A673 (cell line): Measurements from ENCODE around the gene PGD. TPM values are rescaled to one million over a fixed set of nuclear protein-coding genes. Genes with fewer than 3 reads are reported as not detected.

Experiments used
- BruUV-seq: library from RNA; stranded (reverse); fragments of 400-500 nt; replicated peaks from 2 replicates; lab custom pipeline; 2021; lab: Mats Ljungman, UMichigan
- CTCF ChIA-PET: fragments of 300-600 bp; sonication (Branson Sonifier 250); formaldehyde crosslinking; loops from one replicate; lab custom pipeline; 2022; ENCODE audit warnings: antibody characterized with exemption; lab: Charles Lee
- POLR2A ChIA-PET: fragments of 300-600 bp; sonication (Branson Sonifier 250); formaldehyde crosslinking; loops from one replicate; lab custom pipeline; 2022; ENCODE audit warnings: antibody characterized with exemption; ENCODE audit not compliant: low non-redundant PET; lab: Charles Lee
- DNase-seq: peaks from one replicate; pipeline ENCODE4 v3.0.0-alpha.2; 2015; ENCODE audit warnings: low spot score
- H3K27ac ChIP-seq: fragments of 200-600 bp; sonication (generic); 2 replicates; pipeline ENCODE4 v1.5.1; 2016; ENCODE audit warnings: mixed run types, low read depth, mild to moderate bottlenecking, mixed read lengths, antibody characterized with exemption, low read length; ENCODE audit not compliant: poor library complexity, severe bottlenecking
- H3K27me3 ChIP-seq: fragments of 200-600 bp; sonication (generic); replicated peaks from 2 replicates; pipeline ENCODE4 v1.6.1; 2017; ENCODE audit warnings: mixed run types, low read depth, mild to moderate bottlenecking, mixed read lengths, antibody characterized with exemption, low read length; ENCODE audit not compliant: insufficient read depth, poor library complexity
- H3K36me3 ChIP-seq: fragments of 200-600 bp; sonication (generic); 2 replicates; pipeline ENCODE4 v1.6.1; 2016; ENCODE audit warnings: mixed run types, mild to moderate bottlenecking, mixed read lengths, antibody characterized with exemption, low read length; ENCODE audit not compliant: insufficient read depth, poor library complexity, severe bottlenecking
- H3K4me1 ChIP-seq: fragments of 200-600 bp; sonication (generic); 2 replicates; pipeline ENCODE4 v1.6.1; 2017; ENCODE audit warnings: mixed run types, mild to moderate bottlenecking, mixed read lengths, antibody characterized with exemption, low read length; ENCODE audit not compliant: insufficient read depth, poor library complexity, severe bottlenecking
- H3K4me3 ChIP-seq: fragments of 200-600 bp; sonication (generic); 2 replicates; pipeline ENCODE4 v1.5.1; 2016; ENCODE audit warnings: low read depth, mixed run types, mild to moderate bottlenecking, mixed read lengths, low read length; ENCODE audit not compliant: poor library complexity, severe bottlenecking
- H3K9me3 ChIP-seq: fragments of 200-600 bp; sonication (generic); 2 replicates; pipeline ENCODE4 v1.6.1; 2016; ENCODE audit warnings: mixed run types, low read depth, mild to moderate bottlenecking, mixed read lengths, antibody characterized with exemption, low read length; ENCODE audit not compliant: poor library complexity, severe bottlenecking
- EZH2 ChIP-seq: fragments of 200-600 bp; sonication (generic); IDR thresholded peaks from 2 replicates; pipeline ENCODE4 v1.6.1; 2017; ENCODE audit warnings: borderline replicate concordance, low read depth, mild to moderate bottlenecking, mixed read lengths, antibody characterized with exemption, low read length; ENCODE audit not compliant: poor library complexity, severe bottlenecking
- intact Hi-C: fragments of 100-400 bp; cut with micrococcal nuclease; formaldehyde crosslinking; loops from one replicate; pipeline ENCODE4 v1.10.0; 2022; ENCODE audit not compliant: unreplicated experiment
- total RNA-seq: library from RNA; stranded (reverse); gene quantifications from 2 replicates; pipeline ENCODE4 v1.2.3, GENCODE V29; 2021
- TF ChIP-seq, protein P1 (sequence below): fragments of 300-800, 200-600 bp; sonication (generic); conservative IDR thresholded peaks from 2 replicates; pipeline ENCODE4 v1.5.1; 2017; ENCODE audit warnings: low read depth, mild to moderate bottlenecking, antibody characterized with exemption, low read length, moderate library complexity, mixed read lengths

The PGD gene
- total RNA-seq, 1 experiment from 2014 or later, result 451 TPM

GRCh38 chr1:10470043-10470442, 71.2 kb downstream of the PGD start:
- ChIA-PET POLR2A (no interaction called here), CTCF (no interaction called here)
- intact Hi-C loops, result loop anchor here (5.0 kb wide), 1 partner anchor 38 kb away; the partner anchor contains the start of gene CENPS
- H3K36me3 ChIP-seq, result peaks cover 28% of the 10 kb centered on the region
- H3K27ac ChIP-seq, result no peak overlapping the region
- H3K4me1 ChIP-seq, result peaks cover 4% of the 10 kb centered on the region
- no peaks in the 10 kb centered on the region for H3K27me3 ChIP-seq
- no TSS peak for BruUV-seq
- no peaks in the 10 kb centered on the region for H3K9me3 ChIP-seq
- TF ChIP-seq EZH2, result no peak
- TF ChIP-seq, protein P1, sequence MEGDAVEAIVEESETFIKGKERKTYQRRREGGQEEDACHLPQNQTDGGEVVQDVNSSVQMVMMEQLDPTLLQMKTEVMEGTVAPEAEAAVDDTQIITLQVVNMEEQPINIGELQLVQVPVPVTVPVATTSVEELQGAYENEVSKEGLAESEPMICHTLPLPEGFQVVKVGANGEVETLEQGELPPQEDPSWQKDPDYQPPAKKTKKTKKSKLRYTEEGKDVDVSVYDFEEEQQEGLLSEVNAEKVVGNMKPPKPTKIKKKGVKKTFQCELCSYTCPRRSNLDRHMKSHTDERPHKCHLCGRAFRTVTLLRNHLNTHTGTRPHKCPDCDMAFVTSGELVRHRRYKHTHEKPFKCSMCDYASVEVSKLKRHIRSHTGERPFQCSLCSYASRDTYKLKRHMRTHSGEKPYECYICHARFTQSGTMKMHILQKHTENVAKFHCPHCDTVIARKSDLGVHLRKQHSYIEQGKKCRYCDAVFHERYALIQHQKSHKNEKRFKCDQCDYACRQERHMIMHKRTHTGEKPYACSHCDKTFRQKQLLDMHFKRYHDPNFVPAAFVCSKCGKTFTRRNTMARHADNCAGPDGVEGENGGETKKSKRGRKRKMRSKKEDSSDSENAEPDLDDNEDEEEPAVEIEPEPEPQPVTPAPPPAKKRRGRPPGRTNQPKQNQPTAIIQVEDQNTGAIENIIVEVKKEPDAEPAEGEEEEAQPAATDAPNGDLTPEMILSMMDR, result no peak
- H3K4me3 ChIP-seq, result no peak overlapping the region
- no peak for DNase-seq

Other genes with a start within 250 kb of the PGD start
- gene KIF1B, start 188.5 kb upstream of the PGD start, total RNA-seq, result 69.5 and 71.7 TPM in 2 replicates
- gene CENPS, start 31.4 kb downstream of the PGD start, total RNA-seq, result 37.7 and 42.2 TPM in 2 replicates
- 1.4 and 2.0 TPM in 2 replicates for gene CORT, start 51.0 kb downstream of the PGD start, total RNA-seq
- 49.1 and 49.7 TPM in 2 replicates for gene DFFA, start 73.5 kb downstream of the PGD start, total RNA-seq
- gene PEX14, start 75.9 kb downstream of the PGD start, total RNA-seq, result 26.8 and 29.3 TPM in 2 replicates